ENCODE measurements around the gene LIPG. TPM values are rescaled to one million over a fixed set of nuclear protein-coding genes. Genes with fewer than 3 reads are reported as not detected.
A peak's percentile ranks its signal among the peaks of the same experiment; 100 is the strongest.
"Not testable (repeated sequence)": the region's sequence is repeated elsewhere in the genome, so short reads cannot be mapped to it uniquely, and the experiment has no call there.

LIPG gene
- polyA plus RNA-seq, 2 of the 4 experiments (the other 2 are of a cell fraction), result 0.36 to 0.65 TPM

DNA sequence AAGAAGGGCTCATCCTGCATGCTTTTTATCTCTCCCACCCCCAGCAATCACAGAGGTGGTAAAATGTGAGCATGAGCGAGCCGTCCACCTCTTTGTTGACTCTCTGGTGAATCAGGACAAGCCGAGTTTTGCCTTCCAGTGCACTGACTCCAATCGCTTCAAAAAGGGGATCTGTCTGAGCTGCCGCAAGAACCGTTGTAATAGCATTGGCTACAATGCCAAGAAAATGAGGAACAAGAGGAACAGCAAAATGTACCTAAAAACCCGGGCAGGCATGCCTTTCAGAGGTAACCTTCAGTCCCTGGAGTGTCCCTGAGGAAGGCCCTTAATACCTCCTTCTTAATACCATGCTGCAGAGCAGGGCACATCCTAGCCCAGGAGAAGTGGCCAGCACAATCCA lies 19.5 kb downstream of the LIPG start:
- Histone ChIP-seq H3K9me3 (no peaks in the 10 kb centered on the region), H3K27ac (no peak overlapping the region), H3K4me2 (no peak overlapping the region), H3K4me1 (no peaks in the 10 kb centered on the region), H3K4me3 (no peak overlapping the region)
- TF ChIP-seq NR3C1 (IDR thresholded peaks at IDR 0.05) (no peak), ZFP36 (IDR thresholded peaks at IDR 0.05; ENCODE audit: borderline replicate concordance, partially characterized antibody) (no peak), KDM1A (IDR thresholded peaks at IDR 0.05; ENCODE audit: low read depth) (no peak), CBX2 (IDR thresholded peaks at IDR 0.05; ENCODE audit: borderline replicate concordance, low read depth) (no peak), RAD21 (conservative IDR thresholded peaks at IDR 0.05 in 1 of 2, IDR thresholded peaks at IDR 0.05 in 1 of 2) (no peak), MAFK (IDR thresholded peaks at IDR 0.05; ENCODE audit: partially characterized antibody) (no peak), RNF2 (IDR thresholded peaks at IDR 0.05; ENCODE audit: borderline replicate concordance, low read depth) (no peak)
- no peak for DNase-seq (ENCODE audit: low read depth in 1 of 2, low spot score in 1 of 2)
- CTCF ChIA-PET, result interaction anchor here (0.6 kb wide), 1 partner anchor 189 kb away, joined by 3 read pairs; no protein-coding TSS in a partner anchor
- no peak for ATAC-seq
- FAIRE-seq, result no peak
- WGBS (ENCODE audit: missing lambda C conversion rate), result 48% methylated on average over 7 of the region's 7 CpGs
- POLR2A ChIA-PET, result no interaction called here

DNA sequence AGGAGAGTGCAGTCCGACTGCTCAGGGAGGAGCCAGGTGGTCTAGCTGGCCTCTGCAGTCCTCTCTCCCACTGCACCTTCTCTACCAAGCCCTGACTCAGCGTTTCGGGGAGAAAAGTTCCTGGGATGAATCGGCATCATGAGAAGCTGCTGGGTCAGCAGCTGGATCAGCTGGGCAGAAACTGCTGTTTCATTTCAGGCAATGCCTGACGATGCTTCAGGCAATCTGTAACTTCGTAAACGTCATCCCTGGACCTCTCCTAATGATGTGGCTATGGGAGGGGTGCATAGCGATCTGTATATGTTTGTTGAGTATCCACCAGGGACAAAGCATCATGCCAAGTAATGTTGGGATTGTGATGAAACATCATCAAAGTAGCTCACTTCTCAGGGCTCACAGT lies 20.7 kb downstream of the LIPG start:
- CTCF ChIA-PET, result interaction anchor here (2.1 kb wide), 1 partner anchor 72 kb away, joined by 8 read pairs; no protein-coding TSS in a partner anchor

DNA sequence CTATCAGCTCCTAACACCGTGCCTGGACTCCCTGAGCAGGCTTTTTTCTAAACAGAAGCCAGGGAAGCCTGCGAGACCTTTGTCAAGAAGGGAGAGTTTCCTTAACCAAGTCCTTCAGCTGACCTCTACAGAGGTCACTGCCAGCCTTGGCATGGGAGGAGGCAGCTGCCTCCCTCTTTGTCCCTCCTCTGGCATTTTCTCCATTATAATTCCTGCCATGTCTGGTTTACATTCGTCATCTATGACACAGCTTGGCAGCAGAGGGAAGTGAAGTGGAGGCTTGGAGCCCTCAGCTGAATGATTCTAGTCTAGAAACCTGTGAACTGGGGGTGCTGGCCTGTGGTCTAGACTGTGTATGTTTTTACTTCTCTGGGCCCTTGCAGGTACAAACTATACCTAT lies 22.5 kb downstream of the LIPG start:
- FAIRE-seq (no peak), DNase-seq (ENCODE audit: low read depth in 1 of 2, low spot score in 1 of 2) (no peak), ATAC-seq (no peak)
- no peak overlapping the region for H3K27ac ChIP-seq
- no peaks in the 10 kb centered on the region for H3K4me1 ChIP-seq
- ChIA-PET POLR2A (no interaction called here), CTCF (no interaction called here)
- 62% methylated on average over 3 of the region's 3 CpGs for WGBS (ENCODE audit: missing lambda C conversion rate)
- H3K4me3 ChIP-seq, result no peak overlapping the region
- TF ChIP-seq MAZ (IDR thresholded peaks at IDR 0.05; ENCODE audit: borderline replicate concordance, low read depth, low read length), result no peak
- H3K9me3 ChIP-seq, result no peaks in the 10 kb centered on the region
- no peak overlapping the region for H3K4me2 ChIP-seq

More for the DNA sequence above, 20.7 kb downstream of the LIPG start:
- Histone ChIP-seq H3K4me2 (no peak overlapping the region), H3K27ac (no peak overlapping the region), H3K9me3 (no peaks in the 10 kb centered on the region), H3K4me1 (no peaks in the 10 kb centered on the region), H3K4me3 (no peak overlapping the region)
- ATAC-seq, result no peak
- no peak for FAIRE-seq
- 50% methylated on average over 7 of the region's 8 CpGs for WGBS (ENCODE audit: missing lambda C conversion rate)
- DNase-seq (ENCODE audit: low read depth in 1 of 2, low spot score in 1 of 2), result peak in 1 of 2 experiments; percentile 8
- TF ChIP-seq MAFK (IDR thresholded peaks at IDR 0.05; ENCODE audit: partially characterized antibody), result peak; percentile 84
- TF ChIP-seq, protein P1, sequence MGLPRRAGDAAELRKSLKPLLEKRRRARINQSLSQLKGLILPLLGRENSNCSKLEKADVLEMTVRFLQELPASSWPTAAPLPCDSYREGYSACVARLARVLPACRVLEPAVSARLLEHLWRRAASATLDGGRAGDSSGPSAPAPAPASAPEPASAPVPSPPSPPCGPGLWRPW (IDR thresholded peaks at IDR 0.05), result no peak
- POLR2A ChIA-PET, result no interaction called here

DNA sequence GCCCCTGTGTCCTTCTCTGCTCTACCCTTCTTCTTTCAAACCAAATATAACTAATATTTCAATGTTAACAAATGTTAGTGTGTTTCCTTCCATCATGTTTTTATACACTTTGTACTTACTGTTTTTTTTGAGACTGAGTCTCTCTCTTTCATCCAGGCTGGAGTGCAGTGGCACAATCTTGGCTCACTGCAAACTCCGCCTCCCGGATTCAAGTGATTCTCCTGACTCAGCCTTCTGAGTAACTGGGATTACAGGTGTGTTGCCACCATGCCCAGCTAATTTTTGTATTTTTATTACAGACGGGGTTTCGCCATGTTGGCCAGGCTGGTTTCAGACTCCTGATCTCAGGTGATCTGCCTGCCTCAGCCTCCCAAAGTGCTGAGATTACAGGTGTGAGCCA lies 23.1 kb downstream of the LIPG start:
- H3K4me2 ChIP-seq; FAIRE-seq; H3K4me1 ChIP-seq; H3K4me3 ChIP-seq; H3K27ac ChIP-seq; DNase-seq (ENCODE audit: low read depth in 1 of 2, low spot score in 1 of 2); CTCF ChIA-PET; POLR2A ChIA-PET; H3K9me3 ChIP-seq; ATAC-seq: not testable (repeated sequence)
- 78% methylated on average over 4 of the region's 4 CpGs for WGBS (ENCODE audit: missing lambda C conversion rate)

DNA sequence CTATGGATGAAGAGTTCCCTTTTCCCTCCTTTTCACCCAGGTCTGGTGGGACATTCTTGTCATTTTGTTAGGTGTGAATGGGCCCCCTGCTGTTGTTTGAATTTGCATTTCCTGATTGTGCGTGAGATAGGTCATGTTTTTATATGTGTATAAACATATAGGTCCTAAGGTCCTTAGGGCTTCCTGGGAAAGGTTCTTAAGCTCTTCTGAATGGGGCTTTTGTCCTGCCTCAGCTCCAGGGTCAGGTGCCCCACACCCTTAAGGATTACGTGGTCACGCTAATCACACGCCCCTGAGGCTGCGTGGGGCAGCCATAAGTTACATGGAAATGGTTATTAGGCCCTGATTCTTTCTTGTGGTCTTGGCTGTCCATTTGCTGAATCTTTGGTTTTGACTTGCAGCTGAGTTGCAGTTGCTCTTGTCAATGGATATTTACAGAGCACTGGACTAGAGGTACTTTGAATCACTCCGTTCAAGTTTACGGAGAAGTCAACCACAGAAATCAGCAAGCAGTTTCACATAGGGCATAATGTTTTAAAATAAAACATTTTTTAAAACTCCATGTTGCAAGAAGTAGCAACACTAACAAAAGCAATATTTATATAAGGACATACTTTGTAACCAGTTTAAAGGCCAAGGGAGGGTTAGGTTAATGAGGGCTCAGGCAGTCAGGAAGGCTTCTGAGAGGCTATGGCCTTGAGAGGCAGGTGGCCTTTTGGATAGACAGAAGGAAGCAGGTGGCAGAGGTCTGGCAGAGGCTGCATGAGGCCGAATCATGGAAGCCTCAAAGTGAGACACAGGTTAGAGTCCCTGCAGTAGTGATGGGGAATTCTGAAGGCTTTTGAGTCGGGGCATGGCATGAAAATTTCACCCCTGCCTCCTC lies 24.2 kb downstream of the LIPG start:
- TF ChIP-seq POLR2A (IDR thresholded peaks at IDR 0.05; ENCODE audit: low read length) (no peak), JUNB (IDR thresholded peaks at IDR 0.05) (no peak), EHMT2 (IDR thresholded peaks at IDR 0.05; ENCODE audit: low read depth) (no peak), GATA3 (IDR thresholded peaks at IDR 0.05; ENCODE audit: borderline replicate concordance) (no peak), MAFK (IDR thresholded peaks at IDR 0.05; ENCODE audit: partially characterized antibody) (no peak), BHLHE40 (IDR thresholded peaks at IDR 0.05; ENCODE audit: low read depth, low read length) (no peak), CEBPB (IDR thresholded peaks at IDR 0.05) (no peak)
- TF ChIP-seq, protein P2, sequence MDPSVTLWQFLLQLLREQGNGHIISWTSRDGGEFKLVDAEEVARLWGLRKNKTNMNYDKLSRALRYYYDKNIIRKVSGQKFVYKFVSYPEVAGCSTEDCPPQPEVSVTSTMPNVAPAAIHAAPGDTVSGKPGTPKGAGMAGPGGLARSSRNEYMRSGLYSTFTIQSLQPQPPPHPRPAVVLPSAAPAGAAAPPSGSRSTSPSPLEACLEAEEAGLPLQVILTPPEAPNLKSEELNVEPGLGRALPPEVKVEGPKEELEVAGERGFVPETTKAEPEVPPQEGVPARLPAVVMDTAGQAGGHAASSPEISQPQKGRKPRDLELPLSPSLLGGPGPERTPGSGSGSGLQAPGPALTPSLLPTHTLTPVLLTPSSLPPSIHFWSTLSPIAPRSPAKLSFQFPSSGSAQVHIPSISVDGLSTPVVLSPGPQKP (IDR thresholded peaks at IDR 0.05; ENCODE audit: low read depth, low read length), result no peak
- CTCF ChIA-PET, result interaction anchor here (1.3 kb wide), 1 partner anchor 75 kb away, joined by 3 read pairs; no protein-coding TSS in a partner anchor
- no peak for FAIRE-seq

More for the DNA sequence above, 24.2 kb downstream of the LIPG start:
- ATAC-seq (no peak), DNase-seq (ENCODE audit: low read depth in 1 of 2, low spot score in 1 of 2) (no peak)
- H3K27ac ChIP-seq, result no peak overlapping the region
- H3K4me2 ChIP-seq, result no peak overlapping the region
- 78% methylated on average over 9 of the region's 9 CpGs for WGBS (ENCODE audit: missing lambda C conversion rate)
- H3K4me3 ChIP-seq, result no peak overlapping the region
- no peaks in the 10 kb centered on the region for H3K9me3 ChIP-seq
- no peaks in the 10 kb centered on the region for H3K4me1 ChIP-seq
- POLR2A ChIA-PET, result no interaction called here

Measured in A549 (cell line).